H9 (cell line): ENCODE measurements around the gene PPM1N. TPM values are rescaled to one million over a fixed set of nuclear protein-coding genes. Genes with fewer than 3 reads are reported as not detected.
A peak's percentile ranks its signal among the peaks of the same experiment; 100 is the strongest.

ENCODE experiments used
- DNase-seq: peaks from one replicate; pipeline ENCODE4 v3.0.0-alpha.2; 2017
- H2AFZ ChIP-seq: one replicate; pipeline ENCODE4 v1.6.1; 2013; ENCODE audit warnings: mild to moderate bottlenecking, low read length, control low read depth, moderate library complexity
- H2AK5ac ChIP-seq: 2 replicates; pipeline ENCODE4 v1.6.1; 2013; ENCODE audit warnings: low read length, control low read depth, mixed read lengths; ENCODE audit not compliant: insufficient read length
- H2BK120ac ChIP-seq: one replicate; pipeline ENCODE4 v1.6.1; 2013; ENCODE audit warnings: low read depth, mild to moderate bottlenecking, low read length, control low read depth, inconsistent platforms; ENCODE audit not compliant: poor library complexity, severe bottlenecking
- H2BK12ac ChIP-seq: 2 replicates; pipeline ENCODE4 v1.6.1; 2013; ENCODE audit warnings: low read length, control low read depth, mixed read lengths, low read depth; ENCODE audit not compliant: insufficient read length
- H2BK15ac ChIP-seq: 2 replicates; pipeline ENCODE4 v1.6.1; 2013; ENCODE audit warnings: low read depth, low read length, control low read depth
- H2BK20ac ChIP-seq: one replicate; pipeline ENCODE4 v1.6.1; 2013; ENCODE audit warnings: low read depth, mild to moderate bottlenecking, low read length, control low read depth, inconsistent platforms; ENCODE audit not compliant: poor library complexity, severe bottlenecking
- H2BK5ac ChIP-seq: 2 replicates; pipeline ENCODE4 v1.6.1; 2013; ENCODE audit warnings: low read length, control low read depth, mixed read lengths; ENCODE audit not compliant: insufficient read length
- H3K14ac ChIP-seq: 2 replicates; pipeline ENCODE4 v1.6.1; 2013; ENCODE audit warnings: low read length, control low read depth; ENCODE audit not compliant: insufficient read depth
- H3K18ac ChIP-seq: 2 replicates; pipeline ENCODE4 v1.6.1; 2013; ENCODE audit warnings: low read depth, mild to moderate bottlenecking, mixed read lengths, low read length, control low read depth; ENCODE audit not compliant: insufficient read length
- H3K23ac ChIP-seq: 2 replicates; pipeline ENCODE4 v1.6.1; 2013; ENCODE audit warnings: low read length, control low read depth, mixed read lengths, low read depth; ENCODE audit not compliant: insufficient read length
- H3K23me2 ChIP-seq: 2 replicates; pipeline ENCODE4 v1.6.1; 2013; ENCODE audit warnings: low read depth, mild to moderate bottlenecking, mixed read lengths, low read length, control low read depth; ENCODE audit not compliant: insufficient read length, poor library complexity, severe bottlenecking
- H3K27ac ChIP-seq: 2 replicates; pipeline ENCODE4 v1.5.1; 2013; ENCODE audit warnings: low read length, control low read depth, mixed read lengths, low read depth; ENCODE audit not compliant: insufficient read length
- H3K27me3 ChIP-seq: 2 replicates; pipeline ENCODE4 v1.6.1; 2013; ENCODE audit warnings: low read length, control low read depth, inconsistent platforms; ENCODE audit not compliant: insufficient read depth
- H3K4ac ChIP-seq: 2 replicates; pipeline ENCODE4 v1.6.1; 2013; ENCODE audit warnings: low read depth, mild to moderate bottlenecking, control low read depth, inconsistent platforms, low read length, moderate library complexity
- H3K4me1 ChIP-seq: 2 replicates; pipeline ENCODE4 v1.6.1; 2013; ENCODE audit warnings: low read length, control low read depth, inconsistent platforms; ENCODE audit not compliant: insufficient read depth
- H3K4me2 ChIP-seq: 2 replicates; pipeline ENCODE4 v1.6.1; 2013; ENCODE audit warnings: low read length, control low read depth, mixed read lengths; ENCODE audit not compliant: insufficient read length, insufficient read depth
- H3K56ac ChIP-seq: 2 replicates; pipeline ENCODE4 v1.6.1; 2013; ENCODE audit warnings: low read depth, mild to moderate bottlenecking, mixed read lengths, low read length, control low read depth; ENCODE audit not compliant: insufficient read length
- H3K79me1 ChIP-seq: 2 replicates; pipeline ENCODE4 v1.6.1; 2013; ENCODE audit warnings: low read depth, mild to moderate bottlenecking, moderate library complexity, low read length, control low read depth, inconsistent platforms; ENCODE audit not compliant: insufficient read depth, poor library complexity, severe bottlenecking
- H3K79me2 ChIP-seq: 2 replicates; pipeline ENCODE4 v1.6.1; 2013; ENCODE audit warnings: low read length, control low read depth, inconsistent platforms; ENCODE audit not compliant: insufficient read depth
- H3K9ac ChIP-seq: 2 replicates; pipeline ENCODE4 v1.6.1; 2013; ENCODE audit warnings: low read length, control low read depth, mixed read lengths; ENCODE audit not compliant: insufficient read length; ENCODE audit errors: extremely low read depth
- H3K9me3 ChIP-seq: one replicate; pipeline ENCODE4 v1.6.1; 2013; ENCODE audit warnings: low read depth, low read length, inconsistent platforms; ENCODE audit not compliant: control insufficient read depth
- H3T11ph ChIP-seq: one replicate; pipeline ENCODE4 v1.6.1; 2013; ENCODE audit warnings: mild to moderate bottlenecking, low read length, control low read depth, inconsistent platforms
- H4K20me1 ChIP-seq: one replicate; pipeline ENCODE4 v1.6.1; 2013; ENCODE audit not compliant: control insufficient read depth, insufficient read length, insufficient read depth
- H4K5ac ChIP-seq: 2 replicates; pipeline ENCODE4 v1.6.1; 2013; ENCODE audit warnings: low read depth, mild to moderate bottlenecking, mixed read lengths, low read length, control low read depth; ENCODE audit not compliant: insufficient read length
- H4K8ac ChIP-seq: replicated peaks from 2 replicates; pipeline ENCODE4 v1.6.1; 2013; ENCODE audit warnings: low read length, control low read depth, mixed read lengths, low read depth; ENCODE audit not compliant: insufficient read length
- H4K91ac ChIP-seq: 2 replicates; pipeline ENCODE4 v1.6.1; 2013; ENCODE audit warnings: low read depth, mild to moderate bottlenecking, moderate library complexity, mixed read lengths, low read length, control low read depth; ENCODE audit not compliant: insufficient read length
- H3K27ac Mint-ChIP-seq, 3 experiments: 2 replicates in 2 of 3; 3 replicates in 1 of 3; pipeline ENCODE4 v1.8.0; 2020 to 2021; ENCODE audit warnings: mixed read lengths in 3 of 3, mild to moderate bottlenecking in 1 of 3, moderate library complexity in 1 of 3
- H3K27me3 Mint-ChIP-seq: 2 replicates; pipeline ENCODE4 v1.8.0; 2021; ENCODE audit warnings: low read depth, mild to moderate bottlenecking, moderate library complexity, mixed read lengths
- H3K36me3 Mint-ChIP-seq, 3 experiments: 2 replicates in 2 of 3; 3 replicates in 1 of 3; pipeline ENCODE4 v1.8.0; 2020 to 2021; ENCODE audit warnings: low read depth in 3 of 3, mixed read lengths in 3 of 3; ENCODE audit not compliant: insufficient read depth in 1 of 3
- H3K4me1 Mint-ChIP-seq, 2 experiments: 2 replicates each; pipeline ENCODE4 v1.8.0; 2020; ENCODE audit warnings: mixed read lengths in 2 of 2
- H3K4me3 Mint-ChIP-seq, 2 experiments: 2 replicates in 1 of 2; 3 replicates in 1 of 2; pipeline ENCODE4 v1.8.0; 2020 to 2021; ENCODE audit warnings: mild to moderate bottlenecking in 2 of 2, mixed read lengths in 2 of 2, moderate library complexity in 1 of 2
- H3K9me3 Mint-ChIP-seq, 2 experiments: 2 replicates in 1 of 2; 3 replicates in 1 of 2; pipeline ENCODE4 v1.8.0; 2020; ENCODE audit warnings: mild to moderate bottlenecking in 2 of 2, mixed read lengths in 2 of 2, moderate library complexity in 1 of 2
- CTCF ChIP-seq: fragments of 200-600 bp; sonication (generic); conservative IDR thresholded peaks from 3 replicates; pipeline ENCODE4 v1.8.0; 2021; ENCODE audit warnings: antibody characterized with exemption, mild to moderate bottlenecking
- WGBS: extraction: QIAGEN DNeasy Blood & Tissue Kit; methylation state at CpG from one replicate; pipeline ENCODE4 v1.1.7; 2013; ENCODE audit warnings: missing lambda C conversion rate, low lambda C conversion rate, mixed read lengths; ENCODE audit not compliant: insufficient read length; ENCODE audit errors: extremely low coverage; 5-methylcytosine and 5-hydroxymethylcytosine counted together
- total RNA-seq: library from RNA; stranded (reverse); gene quantifications from 2 replicates; pipeline ENCODE4 v1.2.1, GENCODE V29; 2021

PPM1N gene
- total RNA-seq, 1 experiment from 2014 or later, result 7.7 TPM

GRCh38 chr19:45477186-45477585, 21.1 kb upstream of the PPM1N start:
- Histone ChIP-seq H3K27me3 (no peaks in the 10 kb centered on the region), H4K91ac (no peak overlapping the region), H2AFZ (no peak overlapping the region), H3K23ac (no peak overlapping the region), H2BK120ac (no peak overlapping the region), H4K5ac (no peak overlapping the region), H3K9me3 (no peaks in the 10 kb centered on the region), H3K4ac (no peak overlapping the region), H3K23me2 (peaks cover 4% of the 10 kb centered on the region), H2BK12ac (no peak overlapping the region), H3K18ac (no peak overlapping the region), H3K4me2 (no peak overlapping the region), H3K14ac (no peak overlapping the region), H3K4me1 (no peaks in the 10 kb centered on the region), H2AK5ac (no peak overlapping the region), H3K9ac (no peak overlapping the region), H2BK15ac (no peak overlapping the region), H4K20me1 (no peaks in the 10 kb centered on the region), H3K79me2 (no peaks in the 10 kb centered on the region), H4K8ac (no peak overlapping the region), H3K27ac (no peak overlapping the region), H3T11ph (no peak overlapping the region), H2BK20ac (no peak overlapping the region), H2BK5ac (no peak overlapping the region), H3K79me1 (no peaks in the 10 kb centered on the region), H3K56ac (no peak overlapping the region)
- Mint-ChIP-seq H3K4me1 (peaks cover 25 to 37% of the 10 kb centered on the region in 2 experiments), H3K27me3 (peaks cover 9% of the 10 kb centered on the region), H3K4me3 (peak overlapping the region; percentile 5 to 59; a peak in 2 of 5 replicates), H3K9me3 (no peaks in the 10 kb centered on the region), H3K36me3 (peaks cover 0 to 4% (median 0%) of the 10 kb centered on the region in 3 experiments; a peak in 1 of 7 replicates), H3K27ac (no peak overlapping the region)
- no peak for TF ChIP-seq CTCF
- no peak for DNase-seq
- WGBS, result no CpG with 5 or more reads among the region's 5 CpGs
